H1 (cell line): Measurements from ENCODE around the gene OR6C70. TPM values are rescaled to one million over a fixed set of nuclear protein-coding genes. Genes with fewer than 3 reads are reported as not detected.

Source experiments
- CTCF ChIA-PET: fragments of 300-600 bp; sonication (Branson Sonifier 250); formaldehyde crosslinking; loops from one replicate; lab custom pipeline; 2021; ENCODE audit not compliant: partially characterized antibody; lab: Charles Lee
- POLR2A ChIA-PET: fragments of 300-600 bp; sonication (Branson Sonifier 250); formaldehyde crosslinking; loops from one replicate; lab custom pipeline; 2021; ENCODE audit warnings: inconsistent platforms; ENCODE audit not compliant: partially characterized antibody; lab: Charles Lee
- DNase-seq, 2 experiments: peaks; one replicate each; pipeline versions ENCODE4 v3.0.0 to v3.0.0-alpha.2; 2010 to 2022; ENCODE audit warnings: low spot score in 2 of 2, low read depth in 1 of 2, mixed read lengths in 1 of 2
- FAIRE-seq: peaks from 2 replicates; lab custom pipeline; 2011; peaks lifted over from hg19 to GRCh38; lab: Jason Lieb, UNC
- H2AFZ ChIP-seq: 2 replicates; pipeline ENCODE4 v1.8.1; 2012; ENCODE audit warnings: low read length, inconsistent platforms
- H2AK5ac ChIP-seq: 2 replicates; pipeline ENCODE4 v1.6.1; 2013; ENCODE audit warnings: low read depth, low read length
- H2BK120ac ChIP-seq: replicated peaks from 2 replicates; pipeline ENCODE3; 2013; ENCODE audit warnings: low read depth, low read length, inconsistent platforms
- H2BK12ac ChIP-seq: 2 replicates; pipeline ENCODE4 v1.6.1; 2013; ENCODE audit warnings: low read depth, low read length
- H2BK15ac ChIP-seq: 2 replicates; pipeline ENCODE4 v1.6.1; 2013; ENCODE audit warnings: low read length
- H2BK20ac ChIP-seq: 2 replicates; pipeline ENCODE4 v1.6.1; 2013; ENCODE audit warnings: low read length
- H2BK5ac ChIP-seq: 2 replicates; pipeline ENCODE4 v1.6.1; 2013; ENCODE audit warnings: low read depth, low read length
- H3K14ac ChIP-seq: 2 replicates; pipeline ENCODE4 v1.6.1; 2013; ENCODE audit warnings: inconsistent platforms; ENCODE audit not compliant: insufficient read length
- H3K18ac ChIP-seq: 2 replicates; pipeline ENCODE4 v1.6.1; 2013; ENCODE audit warnings: low read length; ENCODE audit errors: extremely low read depth
- H3K23ac ChIP-seq: 2 replicates; pipeline ENCODE4 v1.6.1; 2013; ENCODE audit warnings: inconsistent platforms; ENCODE audit not compliant: insufficient read length
- H3K23me2 ChIP-seq: 2 replicates; pipeline ENCODE4 v1.6.1; 2013; ENCODE audit warnings: low read depth, low read length
- H3K27ac ChIP-seq: 2 replicates; pipeline ENCODE4 v1.6.1; 2011; ENCODE audit warnings: low read depth, low read length, inconsistent platforms
- H3K27me3 ChIP-seq, 4 experiments: replicated peaks in 1 of 4; 1 replicate in 1 of 4; 2 replicates in 3 of 4; pipeline versions ENCODE4 v1.6.1 to v1.8.1; 2011 to 2013; ENCODE audit warnings: low read length in 3 of 4, mild to moderate bottlenecking in 3 of 4, inconsistent platforms in 2 of 4, mixed read lengths in 2 of 4, moderate library complexity in 1 of 4; ENCODE audit not compliant: control insufficient read depth in 3 of 4, insufficient read depth in 3 of 4; ENCODE audit errors: extremely low read depth in 1 of 4
- H3K36me3 ChIP-seq, 4 experiments: 2 replicates each; pipeline versions ENCODE4 v1.6.1 to v1.8.1; 2011 to 2013; ENCODE audit warnings: mild to moderate bottlenecking in 4 of 4, low read length in 3 of 4, moderate library complexity in 2 of 4, control low read depth in 1 of 4, inconsistent platforms in 1 of 4; ENCODE audit not compliant: insufficient read depth in 4 of 4, control insufficient read depth in 2 of 4
- H3K4ac ChIP-seq: replicated peaks from 2 replicates; pipeline ENCODE3; 2013; ENCODE audit warnings: low read length, low read depth, mixed read lengths, inconsistent platforms; ENCODE audit not compliant: insufficient read length
- H3K4me1 ChIP-seq, 4 experiments: replicated peaks in 1 of 4; 1 replicate in 1 of 4; 2 replicates in 3 of 4; pipeline versions ENCODE4 v1.6.1 to v1.8.1; 2011 to 2013; ENCODE audit warnings: low read length in 3 of 4, inconsistent platforms in 2 of 4, mixed read lengths in 1 of 4; ENCODE audit not compliant: insufficient read depth in 4 of 4, control insufficient read depth in 3 of 4
- H3K4me2 ChIP-seq, 2 experiments: 2 replicates each; pipeline versions ENCODE4 v1.6.1 to v1.8.1; 2011 to 2013; ENCODE audit warnings: low read depth in 2 of 2, low read length in 2 of 2, control low read depth in 1 of 2, inconsistent platforms in 1 of 2, mild to moderate bottlenecking in 1 of 2; ENCODE audit not compliant: insufficient read depth in 1 of 2
- H3K4me3 ChIP-seq, 4 experiments: fragments of 200-600, 300-600 bp in 1 of 4; sonication (generic), shearing (Covaris generic), sonication (Bioruptor Twin) in 1 of 4; 2 replicates each; pipeline versions ENCODE4 v1.5.1 to v1.8.1; 2011 to 2016; ENCODE audit warnings: low read length in 4 of 4, low read depth in 3 of 4, control low read depth in 2 of 4, inconsistent platforms in 2 of 4, mild to moderate bottlenecking in 2 of 4, mixed read lengths in 1 of 4, moderate library complexity in 1 of 4; ENCODE audit not compliant: insufficient read depth in 2 of 4; ENCODE audit errors: extremely low read depth in 1 of 4
- H3K56ac ChIP-seq: replicated peaks from 2 replicates; pipeline ENCODE3; 2013; ENCODE audit warnings: low read depth, mild to moderate bottlenecking, mixed read lengths, low read length, inconsistent platforms; ENCODE audit not compliant: insufficient read length
- H3K79me1 ChIP-seq: 2 replicates; pipeline ENCODE4 v1.6.1; 2013; ENCODE audit warnings: low read depth, low read length, control low read depth
- H3K79me2 ChIP-seq, 2 experiments: 2 replicates each; pipeline versions ENCODE4 v1.6.1 to v1.8.1; 2012 to 2013; ENCODE audit warnings: low read length in 2 of 2, mild to moderate bottlenecking in 2 of 2, inconsistent platforms in 1 of 2; ENCODE audit not compliant: insufficient read depth in 2 of 2, control insufficient read depth in 1 of 2
- H3K9ac ChIP-seq, 4 experiments: replicated peaks in 1 of 4; 1 replicate in 1 of 4; 2 replicates in 3 of 4; pipeline versions ENCODE4 v1.6.1 to v1.8.1; 2011 to 2013; ENCODE audit warnings: low read depth in 3 of 4, low read length in 3 of 4, control low read depth in 2 of 4, mild to moderate bottlenecking in 2 of 4, moderate library complexity in 2 of 4, inconsistent platforms in 1 of 4; ENCODE audit errors: extremely low read depth in 1 of 4
- H3K9me3 ChIP-seq, 2 experiments: 2 replicates each; pipeline versions ENCODE4 v1.6.1 to v1.8.1; 2012 to 2013; ENCODE audit warnings: mild to moderate bottlenecking in 2 of 2, moderate library complexity in 2 of 2, control low read depth in 1 of 2, inconsistent platforms in 1 of 2, low read depth in 1 of 2, low read length in 1 of 2, mixed read lengths in 1 of 2; ENCODE audit not compliant: insufficient read depth in 2 of 2
- H4K20me1 ChIP-seq, 2 experiments: replicated peaks in 1 of 2; 2 replicates each; pipeline versions ENCODE3 to v1.8.1; 2011 to 2013; ENCODE audit warnings: inconsistent platforms in 2 of 2, low read length in 2 of 2, mild to moderate bottlenecking in 1 of 2; ENCODE audit not compliant: insufficient read depth in 2 of 2, control insufficient read depth in 1 of 2
- H4K5ac ChIP-seq: 2 replicates; pipeline ENCODE4 v1.6.1; 2013; ENCODE audit warnings: low read length, low read depth, mixed read lengths, inconsistent platforms; ENCODE audit not compliant: insufficient read length
- H4K8ac ChIP-seq: 2 replicates; pipeline ENCODE4 v1.8.0; 2013; ENCODE audit warnings: mild to moderate bottlenecking, moderate library complexity, low read length, inconsistent platforms; ENCODE audit not compliant: insufficient read depth; ENCODE audit errors: extremely low read depth
- H4K91ac ChIP-seq: replicated peaks from 2 replicates; pipeline ENCODE3; 2013; ENCODE audit warnings: low read length, mixed read lengths, inconsistent platforms; ENCODE audit not compliant: insufficient read length
- ATF3 ChIP-seq: IDR thresholded peaks from 2 replicates; pipeline ENCODE4 v1.6.1; 2011; ENCODE audit warnings: low read depth, mild to moderate bottlenecking, low read length; ENCODE audit not compliant: insufficient read depth
- NRF1 ChIP-seq: IDR thresholded peaks from 2 replicates; pipeline ENCODE4 v1.6.1; 2011; ENCODE audit warnings: mild to moderate bottlenecking, low read depth, low read length, improper control_type of control experiment
- RAD21 ChIP-seq, 2 experiments: IDR thresholded peaks in 1 of 2; conservative IDR thresholded peaks in 1 of 2; 2 replicates each; pipeline ENCODE4 v1.6.1; 2011; ENCODE audit warnings: low read depth in 2 of 2, low read length in 2 of 2, improper control_type of control experiment in 1 of 2, inconsistent platforms in 1 of 2, mild to moderate bottlenecking in 1 of 2, moderate library complexity in 1 of 2
- RXRA ChIP-seq: IDR thresholded peaks from 2 replicates; pipeline ENCODE4 v1.6.1; 2011; ENCODE audit warnings: low read depth, mild to moderate bottlenecking, low read length, moderate library complexity; ENCODE audit not compliant: insufficient read depth
- SRF ChIP-seq: IDR thresholded peaks from 2 replicates; pipeline ENCODE4 v1.6.1; 2011; ENCODE audit warnings: mild to moderate bottlenecking, low read depth, low read length, moderate library complexity
- TBP ChIP-seq: IDR thresholded peaks from 2 replicates; pipeline ENCODE4 v1.6.1; 2011; ENCODE audit warnings: low read depth, low read length, improper control_type of control experiment
- WGBS, 2 experiments: shearing (Covaris generic) in 1 of 2; methylation state at CpG; one replicate each; pipeline versions ENCODE4 v1.1.6 to v1.1.7; 2013 to 2015; ENCODE audit warnings: low lambda C conversion rate in 2 of 2, mixed read lengths in 2 of 2, inconsistent platforms in 1 of 2, low coverage in 1 of 2, missing lambda C conversion rate in 1 of 2; ENCODE audit not compliant: insufficient replicate concordance in 2 of 2, insufficient coverage in 1 of 2, insufficient read length in 1 of 2; ENCODE audit errors: extremely low coverage in 1 of 2, missing lambda C conversion rate in 1 of 2; 5-methylcytosine and 5-hydroxymethylcytosine counted together
- polyA plus RNA-seq, 7 experiments: library from polyadenylated mRNA; depleted of rRNA in 3 of 7; stranded (reverse) in 5 of 7; unstranded in 2 of 7; fragments of >200 nt in 5 of 7; fragments of 200-250 nt in 2 of 7; gene quantifications; 1 replicate in 5 of 7; 2 replicates in 1 of 7; 4 replicates in 1 of 7; pipeline versions ENCODE4 v1.2.1 to v1.2.3, GENCODE V29; 2011 to 2013; ENCODE audit warnings: missing spikeins in 2 of 7, mixed read lengths in 2 of 7
- total RNA-seq: library from RNA; stranded (reverse); fragmentation: NEBNext Ultra II Directional; extraction: Animal tissue kit (Norgen Biotek cat#: 25700); gene quantifications from 2 replicates; pipeline ENCODE4 v1.2.1, GENCODE V29; 2021
- TF ChIP-seq, protein P1 (sequence below): IDR thresholded peaks from 2 replicates; pipeline ENCODE4 v1.6.1; 2012; ENCODE audit warnings: low read length, inconsistent platforms
- TF ChIP-seq, protein P2 (sequence below): IDR thresholded peaks from 2 replicates; pipeline ENCODE4 v1.6.1; 2012; ENCODE audit warnings: inconsistent platforms

Gene OR6C70
- total and polyA plus RNA-seq, 2 of the 8 experiments (the other 6 are each of a cell fraction or from before 2014, with no cell fraction given): not detected

DNA sequence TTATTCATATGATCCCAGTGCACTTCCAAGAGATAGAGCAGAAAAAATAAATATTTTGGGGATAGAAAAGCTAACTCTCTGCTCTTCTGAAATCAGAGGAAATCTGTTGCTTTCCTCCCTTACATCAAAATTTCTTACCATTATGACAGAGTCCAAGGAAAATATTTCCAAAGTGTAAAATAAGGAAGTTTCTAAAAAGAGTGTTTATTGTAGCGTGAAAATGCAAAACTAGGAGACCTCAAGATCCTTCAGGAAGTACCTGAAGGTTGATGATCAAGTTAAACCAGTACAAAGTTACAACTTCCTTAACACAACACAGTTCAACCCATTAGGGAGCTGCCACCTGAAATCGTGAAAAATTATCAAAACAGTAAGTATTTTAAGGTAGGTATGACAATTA is 26.2 kb downstream of the OR6C70 start, which contains the start of gene OR6C2:
OR6C2 (plus strand) TSS at position 301 of the 400 bp plus-strand sequence. CDS start 8,138 bp downstream, outside the sequence.
- Histone ChIP-seq H3K56ac (no peak within 1 kb of the TSS), H3K23ac (no peak within 1 kb of the TSS), H3K4me1 (no peaks in the 10 kb centered on the region), H2BK12ac (no peak within 1 kb of the TSS), H3K9me3 (no peaks in the 10 kb centered on the region; a peak in 1 of 4 replicates), H3K18ac (no peak within 1 kb of the TSS), H3K14ac (no peak within 1 kb of the TSS), H4K91ac (no peak within 1 kb of the TSS), H3K27me3 (no peaks in the 10 kb centered on the region), H3K9ac (no peak within 1 kb of the TSS), H2BK15ac (no peak within 1 kb of the TSS), H4K20me1 (no peaks in the 10 kb centered on the region), H3K79me2 (no peaks in the 10 kb centered on the region), H2BK20ac (no peak within 1 kb of the TSS), H2BK5ac (no peak within 1 kb of the TSS), H3K4ac (no peak within 1 kb of the TSS), H2AK5ac (no peak within 1 kb of the TSS), H3K36me3 (no peaks in the 10 kb centered on the region), H3K4me2 (no peak within 1 kb of the TSS), H2AFZ (no peak within 1 kb of the TSS), H4K5ac (no peak within 1 kb of the TSS), H3K4me3 (no peak within 1 kb of the TSS), H3K79me1 (no peaks in the 10 kb centered on the region), H3K27ac (no peak within 1 kb of the TSS), H4K8ac (no peak within 1 kb of the TSS), H2BK120ac (no peak within 1 kb of the TSS), H3K23me2 (no peaks in the 10 kb centered on the region)
- WGBS, 2 experiments: 84% methylated on average over 2 of the region's 2 CpGs; no CpG with 5 or more reads in 1 of the 2 experiments
- ChIA-PET POLR2A (no interaction called here), CTCF (interaction anchor here (0.7 kb wide), 1 partner anchor 169 kb away, joined by 3 read pairs; no protein-coding TSS in a partner anchor)
- TF ChIP-seq SRF (no peak), NRF1 (no peak), RAD21 (IDR thresholded peaks at IDR 0.05 in 1 of 2, conservative IDR thresholded peaks at IDR 0.05 in 1 of 2; ENCODE audit: low read depth in 2 of 2, low read length in 2 of 2) (no peak), TBP (no peak), RXRA (no peak), ATF3 (no peak)
- TF ChIP-seq, protein P1, sequence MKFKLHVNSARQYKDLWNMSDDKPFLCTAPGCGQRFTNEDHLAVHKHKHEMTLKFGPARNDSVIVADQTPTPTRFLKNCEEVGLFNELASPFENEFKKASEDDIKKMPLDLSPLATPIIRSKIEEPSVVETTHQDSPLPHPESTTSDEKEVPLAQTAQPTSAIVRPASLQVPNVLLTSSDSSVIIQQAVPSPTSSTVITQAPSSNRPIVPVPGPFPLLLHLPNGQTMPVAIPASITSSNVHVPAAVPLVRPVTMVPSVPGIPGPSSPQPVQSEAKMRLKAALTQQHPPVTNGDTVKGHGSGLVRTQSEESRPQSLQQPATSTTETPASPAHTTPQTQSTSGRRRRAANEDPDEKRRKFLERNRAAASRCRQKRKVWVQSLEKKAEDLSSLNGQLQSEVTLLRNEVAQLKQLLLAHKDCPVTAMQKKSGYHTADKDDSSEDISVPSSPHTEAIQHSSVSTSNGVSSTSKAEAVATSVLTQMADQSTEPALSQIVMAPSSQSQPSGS: no peak
- TF ChIP-seq, protein P2, sequence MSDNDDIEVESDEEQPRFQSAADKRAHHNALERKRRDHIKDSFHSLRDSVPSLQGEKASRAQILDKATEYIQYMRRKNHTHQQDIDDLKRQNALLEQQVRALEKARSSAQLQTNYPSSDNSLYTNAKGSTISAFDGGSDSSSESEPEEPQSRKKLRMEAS: no peak
- no peak for FAIRE-seq
- DNase-seq: no peak
